Measurements from ENCODE around the gene ANKRD63. TPM values are rescaled to one million over a fixed set of nuclear protein-coding genes. Genes with fewer than 3 reads are reported as not detected.

ANKRD63 gene
- total and polyA plus RNA-seq, 4 donors: not detected

GRCh38 chr15:40245666-40246450 is 37.0 kb downstream of the ANKRD63 start:
- no peak for DNase-seq (ENCODE audit: low spot score)
- no peak overlapping the region for H3K9ac ChIP-seq (ENCODE audit: low read depth in 1 of 2, low read length in 2 of 2)
- H3K9me3 ChIP-seq (ENCODE audit: control insufficient read depth in 4 of 4, low read length in 3 of 4): no peaks in the 10 kb centered on the region
- no peaks in the 10 kb centered on the region for H3K27me3 ChIP-seq (ENCODE audit: control insufficient read depth in 4 of 4, insufficient read depth in 4 of 4, low read length in 3 of 4)
- 92% methylated on average over 9 of the region's 9 CpGs for WGBS
- no peak overlapping the region for H3K27ac ChIP-seq (ENCODE audit: low read depth in 1 of 2, low read length in 2 of 2)
- no peak for TF ChIP-seq TAF1 (conservative IDR thresholded peaks at IDR 0.05)
- TF ChIP-seq ZBTB33 (IDR thresholded peaks at IDR 0.05): no peak
- no peak for TF ChIP-seq HNF4A (conservative IDR thresholded peaks at IDR 0.05)
- no peak for TF ChIP-seq RXRA (IDR thresholded peaks at IDR 0.05)
- no peak for TF ChIP-seq CTCF (IDR thresholded peaks at IDR 0.05; ENCODE audit: low read depth, low read length, missing input control)
- TF ChIP-seq HNF4G (IDR thresholded peaks at IDR 0.05): no peak
- no peak for TF ChIP-seq MAX (IDR thresholded peaks at IDR 0.05)
- no peak for TF ChIP-seq SP1 (IDR thresholded peaks at IDR 0.05)
- TF ChIP-seq FOXA1 (IDR thresholded peaks at IDR 0.05): no peak
- no peak for TF ChIP-seq JUND (IDR thresholded peaks at IDR 0.05)
- TF ChIP-seq NR2F2 (IDR thresholded peaks at IDR 0.05): no peak
- no peak for TF ChIP-seq ATF3 (IDR thresholded peaks at IDR 0.05)
- H3K36me3 ChIP-seq (ENCODE audit: control insufficient read depth in 4 of 4, insufficient read depth in 3 of 4, low read depth in 1 of 4, low read length in 3 of 4): no peaks in the 10 kb centered on the region
- H3K4me3 ChIP-seq (ENCODE audit: low read depth in 1 of 3, low read length in 3 of 3): no peak overlapping the region
- H3K4me1 ChIP-seq (ENCODE audit: control insufficient read depth in 4 of 4, insufficient read depth in 4 of 4, low read length in 3 of 4): no peaks in the 10 kb centered on the region

- DNase-seq (ENCODE audit: low spot score): no peak
- WGBS: 79% methylated on average over 5 of the region's 5 CpGs
- no peak overlapping the region for H3K27ac ChIP-seq (ENCODE audit: low read depth in 1 of 2, low read length in 2 of 2)
- H3K4me3 ChIP-seq (ENCODE audit: low read depth in 1 of 3, low read length in 3 of 3): no peak overlapping the region
- no peaks in the 10 kb centered on the region for H3K4me1 ChIP-seq (ENCODE audit: control insufficient read depth in 4 of 4, insufficient read depth in 4 of 4, low read length in 3 of 4)
- no peaks in the 10 kb centered on the region for H3K36me3 ChIP-seq (ENCODE audit: control insufficient read depth in 4 of 4, insufficient read depth in 3 of 4, low read depth in 1 of 4, low read length in 3 of 4)
- H3K9me3 ChIP-seq (ENCODE audit: control insufficient read depth in 4 of 4, low read length in 3 of 4): no peaks in the 10 kb centered on the region
- H3K9ac ChIP-seq (ENCODE audit: low read depth in 1 of 2, low read length in 2 of 2): no peak overlapping the region
- no peaks in the 10 kb centered on the region for H3K27me3 ChIP-seq (ENCODE audit: control insufficient read depth in 4 of 4, insufficient read depth in 4 of 4, low read length in 3 of 4)
- TF ChIP-seq JUND (IDR thresholded peaks at IDR 0.05) (no peak), HNF4G (IDR thresholded peaks at IDR 0.05) (no peak), ATF3 (IDR thresholded peaks at IDR 0.05) (no peak)
These were observed 37.8 kb downstream of the ANKRD63 start for GRCh38 chr15:40244961-40245523.
